ENCODE measurements around the gene TEX22. TPM values are rescaled to one million over a fixed set of nuclear protein-coding genes. Genes with fewer than 3 reads are reported as not detected.

TEX22 gene
- total RNA-seq, 2 experiments from 2014 or later, result 1.2 to 2.2 TPM

GRCh38 chr14:105426416-105427130, 28.2 kb downstream of the TEX22 start:
- ChIA-PET POLR2A (no interaction called here), CTCF (interaction anchor here (1.4 kb wide), 1 partner anchor 54 kb away, joined by 3 read pairs; no protein-coding TSS in a partner anchor)
- H3K27ac Mint-ChIP-seq, result no peak overlapping the region
- intact Hi-C loops (cut with micrococcal nuclease), result no loop called here
- no peaks in the 10 kb centered on the region for H3K9me3 Mint-ChIP-seq
- peaks cover 70% of the 10 kb centered on the region for H3K36me3 Mint-ChIP-seq (ENCODE audit: low read depth)
- DNase-seq (no peak), ATAC-seq (no peak)
- H3K4me3 Mint-ChIP-seq, result no peak overlapping the region
- TF ChIP-seq CTCF (IDR thresholded peaks at IDR 0.05), result no peak
- H3K4me1 Mint-ChIP-seq (ENCODE audit: low read depth), result peaks cover 25% of the 10 kb centered on the region
- no peaks in the 10 kb centered on the region for H3K27me3 Mint-ChIP-seq

- H3K4me1 Mint-ChIP-seq (ENCODE audit: low read depth), result peaks cover 17% of the 10 kb centered on the region
- no peak for ATAC-seq
- CTCF ChIA-PET, result interaction anchor here (1.4 kb wide), 1 partner anchor 53 kb away, joined by 3 read pairs; no protein-coding TSS in a partner anchor
- peaks cover 64% of the 10 kb centered on the region for H3K36me3 Mint-ChIP-seq (ENCODE audit: low read depth)
- H3K4me3 Mint-ChIP-seq, result no peak overlapping the region
- no peak overlapping the region for H3K27ac Mint-ChIP-seq
- no peaks in the 10 kb centered on the region for H3K27me3 Mint-ChIP-seq
- TF ChIP-seq CTCF (IDR thresholded peaks at IDR 0.05), result no peak
- POLR2A ChIA-PET, result no interaction called here
- intact Hi-C loops (cut with micrococcal nuclease), result no loop called here
- no peak for DNase-seq
- no peaks in the 10 kb centered on the region for H3K9me3 Mint-ChIP-seq
These were observed 29.1 kb downstream of the TEX22 start for GRCh38 chr14:105427412-105427811.

GRCh38 chr14:105427936-105428485, 29.7 kb downstream of the TEX22 start:
- intact Hi-C loops (cut with micrococcal nuclease), result no loop called here
- H3K9me3 Mint-ChIP-seq, result no peaks in the 10 kb centered on the region
- CTCF ChIA-PET, result interaction anchor here (1.4 to 1.6 kb wide), 2 partner anchors 53 to 224 kb away, joined by 3 read pairs; no protein-coding TSS in a partner anchor

GRCh38 chr14:105430042-105430441, 31.7 kb downstream of the TEX22 start:
- no peaks in the 10 kb centered on the region for H3K27me3 Mint-ChIP-seq

More at GRCh38 chr14:105427936-105428485, 29.7 kb downstream of the TEX22 start:
- DNase-seq (no peak), ATAC-seq (no peak)
- Mint-ChIP-seq H3K36me3 (ENCODE audit: low read depth) (peaks cover 58% of the 10 kb centered on the region), H3K27ac (peak overlapping the region; percentile 8), H3K4me1 (ENCODE audit: low read depth) (peaks cover 11% of the 10 kb centered on the region), H3K4me3 (no peak overlapping the region), H3K27me3 (no peaks in the 10 kb centered on the region)
- POLR2A ChIA-PET, result no interaction called here
- no peak for TF ChIP-seq CTCF (IDR thresholded peaks at IDR 0.05)

More at GRCh38 chr14:105430042-105430441, 31.7 kb downstream of the TEX22 start:
- POLR2A ChIA-PET, result no interaction called here
- H3K4me3 Mint-ChIP-seq, result no peak overlapping the region
- peaks cover 53% of the 10 kb centered on the region for H3K36me3 Mint-ChIP-seq (ENCODE audit: low read depth)
- H3K4me1 Mint-ChIP-seq (ENCODE audit: low read depth), result peaks cover 8% of the 10 kb centered on the region
- no peak for TF ChIP-seq CTCF (IDR thresholded peaks at IDR 0.05)
- ATAC-seq (no peak), DNase-seq (no peak)
- CTCF ChIA-PET, result interaction anchor here (1.1 kb wide), 2 partner anchors 50 to 60 kb away, joined by 3 read pairs; no protein-coding TSS in a partner anchor
- no peak overlapping the region for H3K27ac Mint-ChIP-seq
- no peaks in the 10 kb centered on the region for H3K9me3 Mint-ChIP-seq
- intact Hi-C loops (cut with micrococcal nuclease), result no loop called here
